GM21367 (cell line): ENCODE measurements around the gene ATAD3B.

Experiments
- ATAC-seq: cut with Tn5 transposase; IDR thresholded peaks from one replicate; pipeline ENCODE4 v1.9.1; 2021; ENCODE audit not compliant: unreplicated experiment

ATAD3B gene

DNA sequence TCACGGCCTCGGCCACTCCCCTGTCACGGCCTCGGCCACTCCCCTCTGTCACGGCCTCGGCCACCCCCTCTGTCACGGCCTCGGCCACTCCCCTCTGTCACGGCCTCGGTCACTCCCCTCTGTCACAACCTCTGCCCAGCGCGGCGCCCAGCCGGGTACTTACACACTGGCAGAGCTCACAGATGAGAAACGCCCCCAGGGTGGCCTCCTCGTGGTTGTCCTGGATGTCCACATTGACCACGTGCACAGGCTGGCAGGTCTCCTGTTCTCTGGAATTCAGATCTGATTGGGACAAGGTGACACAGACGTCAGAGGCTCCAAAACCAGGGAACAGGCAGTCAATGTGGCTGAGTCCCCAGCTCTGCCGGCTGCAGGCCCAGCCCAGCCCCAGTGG is 72.1 kb downstream of the ATAD3B start:
- no peak for ATAC-seq

DNA sequence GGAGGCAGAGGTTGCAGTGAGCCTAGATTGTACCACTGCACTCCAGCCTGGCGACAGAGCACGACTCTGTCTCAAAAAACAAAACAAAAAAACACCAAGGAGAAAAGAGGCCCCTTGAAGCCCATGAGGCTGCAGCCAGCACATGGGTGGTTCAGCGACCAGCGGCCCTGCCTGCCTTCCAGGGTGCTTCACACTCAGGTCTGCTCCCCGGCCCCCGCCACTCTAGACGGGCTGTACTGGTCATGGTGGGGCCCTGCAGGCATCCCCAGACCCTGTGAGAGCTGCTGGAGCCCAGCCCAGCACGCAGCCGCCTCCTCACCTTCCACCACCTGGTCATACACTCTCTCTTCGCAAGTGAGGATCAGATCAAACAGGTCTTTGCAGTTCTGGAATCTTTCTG is 73.0 kb downstream of the ATAD3B start:
- no peak for ATAC-seq
